HepG2 (cell line): ENCODE results near the gene PMM2. TPM values are rescaled to one million over a fixed set of nuclear protein-coding genes. Genes with fewer than 3 reads are reported as not detected.

Experiments used
- E2F1 ChIP-seq: sonication (generic); formaldehyde crosslinking; IDR thresholded peaks from 2 replicates; pipeline ENCODE4 v1.5.0; 2020; ENCODE audit warnings: missing genetic modification reagents
- HNF4A ChIP-seq: sonication (generic); formaldehyde crosslinking; IDR thresholded peaks from 2 replicates; pipeline ENCODE4 v1.4.0; 2020; ENCODE audit warnings: missing genetic modification reagents
- IKZF1 ChIP-seq: fragments of 450-650 bp; IDR thresholded peaks from 2 replicates; pipeline ENCODE4 v1.7.1; 2016
- NFKBIZ ChIP-seq: IDR thresholded peaks from 2 replicates; pipeline ENCODE4 v1.6.1; 2018; ENCODE audit warnings: missing genetic modification reagents, missing compliant biosample characterization
- NONO ChIP-seq, 2 experiments: fragments of 450-650 bp in 1 of 2; sonication (generic) in 1 of 2; formaldehyde crosslinking in 1 of 2; IDR thresholded peaks in 1 of 2; conservative IDR thresholded peaks in 1 of 2; 2 replicates each; pipeline versions ENCODE4 v1.6.1 to v1.8.0; 2017 to 2022; ENCODE audit warnings: mild to moderate bottlenecking in 1 of 2, missing genetic modification reagents in 1 of 2, moderate library complexity in 1 of 2
- PLRG1 ChIP-seq: fragments of 450-650 bp; conservative IDR thresholded peaks from 2 replicates; pipeline ENCODE4 v1.6.1; 2016
- SMARCE1 ChIP-seq: fragments of 450-650 bp; IDR thresholded peaks from 2 replicates; pipeline ENCODE4 v1.6.1; 2017; ENCODE audit warnings: borderline replicate concordance
- SMYD3 ChIP-seq: sonication (generic); formaldehyde crosslinking; IDR thresholded peaks from 2 replicates; pipeline ENCODE4 v1.8.1; 2023; ENCODE audit warnings: mild to moderate bottlenecking, missing genetic modification reagents
- ZNF20 ChIP-seq: sonication (generic); formaldehyde crosslinking; IDR thresholded peaks from 2 replicates; pipeline ENCODE4 v1.4.0; 2020; ENCODE audit warnings: mild to moderate bottlenecking, moderate library complexity, missing genetic modification reagents
- ZNF746 ChIP-seq: sonication (generic); formaldehyde crosslinking; IDR thresholded peaks from 2 replicates; pipeline ENCODE4 v1.8.0; 2022; ENCODE audit warnings: mild to moderate bottlenecking, missing genetic modification reagents
- polyA plus RNA-seq, 8 experiments: library from polyadenylated mRNA; depleted of rRNA in 3 of 8; stranded (reverse) in 7 of 8; unstranded in 1 of 8; fragments of >200 nt; fragmentation: Illumina TruSeq in 4 of 8; extraction: Trizol in 4 of 8; gene quantifications; 2 replicates each; pipeline versions ENCODE4 v1.2.1 to v1.2.3, GENCODE V29; 2011 to 2016; ENCODE audit warnings: low read depth in 4 of 8, missing spikeins in 1 of 8, mixed read lengths in 1 of 8; ENCODE audit not compliant: insufficient read depth in 1 of 8
- total RNA-seq, 5 experiments: library from RNA; depleted of rRNA; stranded (reverse); fragments of >200 nt; fragmentation: Illumina TruSeq; extraction: Trizol; gene quantifications; 2 replicates each; pipeline ENCODE4 v1.2.3, GENCODE V29; 2016; ENCODE audit warnings: low read depth in 1 of 5
- TF ChIP-seq, protein P1 (sequence below): sonication (generic); formaldehyde crosslinking; IDR thresholded peaks from 2 replicates; pipeline ENCODE4 v1.4.0; 2020; ENCODE audit warnings: missing genetic modification reagents
- TF ChIP-seq, protein P2 (sequence below), 2 experiments: sonication (generic) in 1 of 2; formaldehyde crosslinking in 1 of 2; IDR thresholded peaks; 2 replicates each; pipeline versions ENCODE4 v1.6.1 to v1.9.0; 2014 to 2022; ENCODE audit warnings: antibody characterized with exemption in 1 of 2, borderline replicate concordance in 1 of 2, inconsistent platforms in 1 of 2, low read depth in 1 of 2, missing genetic modification reagents in 1 of 2

PMM2 gene
- total and polyA plus RNA-seq, 2 of the 13 experiments (the other 11 are each of a cell fraction or from before 2014, with no cell fraction given) = 52.2 to 93.7 TPM

DNA sequence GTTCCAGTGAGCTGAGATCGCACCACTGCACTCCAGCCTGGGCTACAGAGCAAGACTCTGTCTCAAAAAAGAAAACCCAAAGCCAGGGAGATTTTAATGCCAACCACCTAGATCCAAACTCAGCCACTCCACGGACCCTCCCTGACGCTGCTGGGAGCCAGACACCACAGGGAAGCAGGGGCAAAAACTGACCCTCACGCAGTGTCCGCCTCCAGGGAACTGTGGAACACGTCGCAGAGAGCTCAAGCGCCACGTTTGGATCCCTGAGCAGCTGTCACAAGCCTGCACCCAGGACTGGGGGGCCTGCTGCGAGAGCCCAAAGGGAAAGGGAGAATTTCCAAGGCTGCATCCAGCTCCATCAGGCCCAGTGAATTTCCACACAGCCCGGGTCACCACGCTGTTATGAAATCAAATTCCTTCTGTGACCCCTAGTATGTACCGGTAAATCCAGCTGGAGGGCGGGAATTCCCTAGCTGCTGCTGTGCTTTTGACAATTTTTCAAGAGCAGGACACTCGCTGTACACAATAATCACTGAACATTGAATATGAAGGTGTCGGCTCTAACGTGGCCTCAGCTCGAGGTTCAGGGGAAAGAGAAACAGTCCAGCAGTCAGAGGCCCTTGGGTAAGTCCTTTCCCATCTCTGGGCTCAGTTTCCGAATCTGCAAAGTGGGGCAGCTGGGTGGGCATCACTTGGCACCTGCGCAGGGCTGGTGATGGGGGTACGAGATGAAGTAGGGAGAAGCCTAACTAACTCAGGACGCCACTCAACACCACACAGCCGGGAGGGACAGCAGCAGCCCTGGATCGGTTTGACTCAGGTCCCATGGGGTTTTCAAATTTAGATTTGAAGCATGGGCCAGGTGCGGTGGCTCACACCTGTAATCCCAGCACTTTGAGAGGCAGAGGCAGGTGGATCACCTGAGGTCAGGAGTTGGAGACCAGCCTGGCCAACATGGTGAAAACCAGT lies 62.6 kb downstream of the PMM2 start (continued):
- TF ChIP-seq E2F1 (peak; percentile 95), HNF4A (peak; percentile 78), PLRG1 (no peak), NFKBIZ (CRISPR knock-in tag) (0 out of 2 replicates have a peak, but pooled peaks have one; percentile 39), NONO (IDR thresholded peaks at IDR 0.05) (no peak), NONO (CRISPR knock-in tag; conservative IDR thresholded peaks at IDR 0.05) (peak; percentile 79), ZNF20 (CRISPR knock-in tag) (no peak), SMYD3 (CRISPR knock-in tag) (no peak), SMARCE1 (no peak), ZNF746 (CRISPR knock-in tag) (peak; percentile 89), IKZF1 (no peak)
- TF ChIP-seq, protein P1, sequence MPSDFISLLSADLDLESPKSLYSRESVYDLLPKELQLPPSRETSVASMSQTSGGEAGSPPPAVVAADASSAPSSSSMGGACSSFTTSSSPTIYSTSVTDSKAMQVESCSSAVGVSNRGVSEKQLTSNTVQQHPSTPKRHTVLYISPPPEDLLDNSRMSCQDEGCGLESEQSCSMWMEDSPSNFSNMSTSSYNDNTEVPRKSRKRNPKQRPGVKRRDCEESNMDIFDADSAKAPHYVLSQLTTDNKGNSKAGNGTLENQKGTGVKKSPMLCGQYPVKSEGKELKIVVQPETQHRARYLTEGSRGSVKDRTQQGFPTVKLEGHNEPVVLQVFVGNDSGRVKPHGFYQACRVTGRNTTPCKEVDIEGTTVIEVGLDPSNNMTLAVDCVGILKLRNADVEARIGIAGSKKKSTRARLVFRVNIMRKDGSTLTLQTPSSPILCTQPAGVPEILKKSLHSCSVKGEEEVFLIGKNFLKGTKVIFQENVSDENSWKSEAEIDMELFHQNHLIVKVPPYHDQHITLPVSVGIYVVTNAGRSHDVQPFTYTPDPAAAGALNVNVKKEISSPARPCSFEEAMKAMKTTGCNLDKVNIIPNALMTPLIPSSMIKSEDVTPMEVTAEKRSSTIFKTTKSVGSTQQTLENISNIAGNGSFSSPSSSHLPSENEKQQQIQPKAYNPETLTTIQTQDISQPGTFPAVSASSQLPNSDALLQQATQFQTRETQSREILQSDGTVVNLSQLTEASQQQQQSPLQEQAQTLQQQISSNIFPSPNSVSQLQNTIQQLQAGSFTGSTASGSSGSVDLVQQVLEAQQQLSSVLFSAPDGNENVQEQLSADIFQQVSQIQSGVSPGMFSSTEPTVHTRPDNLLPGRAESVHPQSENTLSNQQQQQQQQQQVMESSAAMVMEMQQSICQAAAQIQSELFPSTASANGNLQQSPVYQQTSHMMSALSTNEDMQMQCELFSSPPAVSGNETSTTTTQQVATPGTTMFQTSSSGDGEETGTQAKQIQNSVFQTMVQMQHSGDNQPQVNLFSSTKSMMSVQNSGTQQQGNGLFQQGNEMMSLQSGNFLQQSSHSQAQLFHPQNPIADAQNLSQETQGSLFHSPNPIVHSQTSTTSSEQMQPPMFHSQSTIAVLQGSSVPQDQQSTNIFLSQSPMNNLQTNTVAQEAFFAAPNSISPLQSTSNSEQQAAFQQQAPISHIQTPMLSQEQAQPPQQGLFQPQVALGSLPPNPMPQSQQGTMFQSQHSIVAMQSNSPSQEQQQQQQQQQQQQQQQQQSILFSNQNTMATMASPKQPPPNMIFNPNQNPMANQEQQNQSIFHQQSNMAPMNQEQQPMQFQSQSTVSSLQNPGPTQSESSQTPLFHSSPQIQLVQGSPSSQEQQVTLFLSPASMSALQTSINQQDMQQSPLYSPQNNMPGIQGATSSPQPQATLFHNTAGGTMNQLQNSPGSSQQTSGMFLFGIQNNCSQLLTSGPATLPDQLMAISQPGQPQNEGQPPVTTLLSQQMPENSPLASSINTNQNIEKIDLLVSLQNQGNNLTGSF (CRISPR knock-in tag) = peak; percentile 99
- TF ChIP-seq, protein P2, sequence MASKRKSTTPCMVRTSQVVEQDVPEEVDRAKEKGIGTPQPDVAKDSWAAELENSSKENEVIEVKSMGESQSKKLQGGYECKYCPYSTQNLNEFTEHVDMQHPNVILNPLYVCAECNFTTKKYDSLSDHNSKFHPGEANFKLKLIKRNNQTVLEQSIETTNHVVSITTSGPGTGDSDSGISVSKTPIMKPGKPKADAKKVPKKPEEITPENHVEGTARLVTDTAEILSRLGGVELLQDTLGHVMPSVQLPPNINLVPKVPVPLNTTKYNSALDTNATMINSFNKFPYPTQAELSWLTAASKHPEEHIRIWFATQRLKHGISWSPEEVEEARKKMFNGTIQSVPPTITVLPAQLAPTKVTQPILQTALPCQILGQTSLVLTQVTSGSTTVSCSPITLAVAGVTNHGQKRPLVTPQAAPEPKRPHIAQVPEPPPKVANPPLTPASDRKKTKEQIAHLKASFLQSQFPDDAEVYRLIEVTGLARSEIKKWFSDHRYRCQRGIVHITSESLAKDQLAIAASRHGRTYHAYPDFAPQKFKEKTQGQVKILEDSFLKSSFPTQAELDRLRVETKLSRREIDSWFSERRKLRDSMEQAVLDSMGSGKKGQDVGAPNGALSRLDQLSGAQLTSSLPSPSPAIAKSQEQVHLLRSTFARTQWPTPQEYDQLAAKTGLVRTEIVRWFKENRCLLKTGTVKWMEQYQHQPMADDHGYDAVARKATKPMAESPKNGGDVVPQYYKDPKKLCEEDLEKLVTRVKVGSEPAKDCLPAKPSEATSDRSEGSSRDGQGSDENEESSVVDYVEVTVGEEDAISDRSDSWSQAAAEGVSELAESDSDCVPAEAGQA (IDR thresholded peaks at IDR 0.05; ENCODE audit: low read depth) = no peak
- TF ChIP-seq, protein P2 (CRISPR knock-in tag; IDR thresholded peaks at IDR 0.05; ENCODE audit: borderline replicate concordance) = no peak
